Spleen (tissue), 11 donors: ENCODE results near the gene SMAD6. TPM values are rescaled to one million over a fixed set of nuclear protein-coding genes. Genes with fewer than 3 reads are reported as not detected.
A peak's percentile ranks its signal among the peaks of the same experiment; 100 is the strongest.

Source experiments
- DNase-seq: peaks from one replicate; pipeline ENCODE4 v3.0.0-alpha.2; 2020
- H3K27ac ChIP-seq, 8 donors: fragments of 200-600 bp; sonication (generic) in 7 of 8; 1 replicate in 4 of 8; 2 replicates in 4 of 8; pipeline versions ENCODE4 v1.5.0 to v1.8.0; 2016 to 2021; ENCODE audit warnings: inconsistent platforms in 4 of 8, mild to moderate bottlenecking in 4 of 8, moderate library complexity in 1 of 8
- H3K27me3 ChIP-seq, 7 donors: fragments of 200-600 bp; sonication (generic) in 6 of 7; replicated peaks in 1 of 7; 1 replicate in 4 of 7; 2 replicates in 3 of 7; pipeline versions ENCODE4 v1.5.0 to v1.8.0; 2016 to 2021; ENCODE audit warnings: inconsistent platforms in 3 of 7, mild to moderate bottlenecking in 1 of 7
- H3K36me3 ChIP-seq, 6 donors: fragments of 200-600 bp; sonication (generic) in 5 of 6; 1 replicate in 4 of 6; 2 replicates in 2 of 6; pipeline versions ENCODE4 v1.5.0 to v1.8.0; 2016 to 2021; ENCODE audit warnings: inconsistent platforms in 2 of 6
- H3K4me1 ChIP-seq, 6 donors: fragments of 200-600 bp; sonication (generic) in 5 of 6; 1 replicate in 3 of 6; 2 replicates in 3 of 6; pipeline versions ENCODE4 v1.5.0 to v1.8.0; 2016 to 2021; ENCODE audit warnings: inconsistent platforms in 3 of 6
- H3K4me3 ChIP-seq, 8 donors: fragments of 200-600 bp; sonication (generic) in 7 of 8; 1 replicate in 4 of 8; 2 replicates in 4 of 8; pipeline versions ENCODE4 v1.5.0 to v1.8.0; 2016 to 2021; ENCODE audit warnings: inconsistent platforms in 4 of 8, mild to moderate bottlenecking in 4 of 8, moderate library complexity in 2 of 8
- H3K9me3 ChIP-seq, 8 donors: fragments of 200-600 bp; sonication (generic) in 7 of 8; 1 replicate in 4 of 8; 2 replicates in 4 of 8; pipeline versions ENCODE4 v1.5.0 to v1.8.0; 2016 to 2021; ENCODE audit warnings: inconsistent platforms in 4 of 8
- CTCF ChIP-seq, 11 experiments: fragments of 200-600 bp in 7 of 11; fragments of 450-650 bp in 4 of 11; sonication (generic) in 4 of 11; IDR thresholded peaks in 8 of 11; conservative IDR thresholded peaks in 3 of 11; 1 replicate in 7 of 11; 2 replicates in 4 of 11; pipeline versions ENCODE4 v1.4.0 to v1.8.0; 2016 to 2021; ENCODE audit warnings: antibody characterized with exemption in 11 of 11, inconsistent platforms in 4 of 11, mild to moderate bottlenecking in 1 of 11
- POLR2A ChIP-seq, 3 donors: fragments of 450-650 bp; IDR thresholded peaks; one replicate each; pipeline ENCODE4 v1.5.1; 2017; ENCODE audit warnings: antibody characterized with exemption in 3 of 3, mild to moderate bottlenecking in 1 of 3
- POLR2AphosphoS5 ChIP-seq, 3 donors: sonication (generic); formaldehyde crosslinking; IDR thresholded peaks; one replicate each; pipeline ENCODE4 v1.5.1; 2017; ENCODE audit warnings: antibody characterized with exemption in 3 of 3
- WGBS, 5 donors: extraction: QIAGEN DNeasy Blood & Tissue Kit in 3 of 5; methylation state at CpG; one replicate each; pipeline versions ENCODE4 v1.1.5 to v1.1.7; 2013 to 2018; 5-methylcytosine and 5-hydroxymethylcytosine counted together
- intact Hi-C: fragments of 100-400 bp; cut with DNase I; formaldehyde crosslinking; loops from one replicate; pipeline ENCODE4 v1.15.0; 2023; ENCODE audit warnings: low total_unique reads
- polyA plus RNA-seq, 3 donors: library from polyadenylated mRNA; stranded (reverse); fragments of 200-250 nt; gene quantifications; one replicate each; pipeline ENCODE4 v1.2.1, GENCODE V29; 2013
- total RNA-seq, 7 donors: library from RNA; depleted of rRNA in 3 of 7; stranded (reverse); fragments of >200 nt in 3 of 7; fragmentation: NEBNext Ultra II Directional in 4 of 7; extraction: Animal tissue kit (Norgen Biotek cat#: 25700) in 4 of 7; gene quantifications; one replicate each; pipeline versions ENCODE4 v1.1.0 to v1.2.1, GENCODE V29; 2016 to 2021
- donor health status: healthy with polysubstance abuse.
- donor health status: DM: no; HTN: no; CAD: no; lungs with moderate emphysema.
- donor health status: DM: no; HTN: no; CAD: no.
- donor health status: Bipolar disorder and iron deficiency.
- donor health status: healthy.
- donor health status: DM: no; HTN: no; CAD: no.
- donor health status: DM: yes; HTN: yes; CAD: no.

Gene SMAD6
- total and polyA plus RNA-seq, 10 donors: 0.72 to 14.0 (median 4.8) TPM

GRCh38 chr15:66831801-66832390 is 129.9 kb downstream of the SMAD6 start:
- Histone ChIP-seq H3K9me3 (peaks cover 0 to 8% (median 0%) of the 10 kb centered on the region in 8 donors), H3K4me1 (peaks cover 0 to 36% (median 16%) of the 10 kb centered on the region in 6 donors), H3K4me3 (no peak overlapping the region), H3K36me3 (no peaks in the 10 kb centered on the region), H3K27ac (no peak overlapping the region), H3K27me3 (no peaks in the 10 kb centered on the region)
- intact Hi-C loops: no loop called here
- WGBS, 5 donors: 84 to 93% (median 93%) methylated on average over 14 of the region's 14 CpGs
- TF ChIP-seq POLR2AphosphoS5 (IDR thresholded peaks at IDR 0.05) (no peak), POLR2A (IDR thresholded peaks at IDR 0.05) (no peak), CTCF (IDR thresholded peaks at IDR 0.05 in 8 of 11, conservative IDR thresholded peaks at IDR 0.05 in 3 of 11) (no peak)
- DNase-seq: peak; percentile 60

Other genes with a start within 250 kb of the SMAD6 start
- 10 to 100 TPM; 20.0 to 37.2 (median 25.2) TPM for gene SNAPC5, start 204.5 kb upstream of the SMAD6 start, total RNA-seq
- gene SNAPC5, start 204.5 kb upstream of the SMAD6 start, polyA plus RNA-seq: 10 to 100 TPM; 30.6 to 46.8 (median 34.3) TPM
- gene RPL4, start 197.4 kb upstream of the SMAD6 start, total RNA-seq: 1,000 to 10,000 TPM; 1,508 to 3,988 (median 2,104) TPM
- 1,000 to 10,000 TPM; 3,203 to 4,384 (median 4,018) TPM for gene RPL4, start 197.4 kb upstream of the SMAD6 start, polyA plus RNA-seq
- gene ZWILCH, start 196.9 kb upstream of the SMAD6 start, total RNA-seq: 10 to 100 TPM in 1 of 7 donors, 1 to 10 TPM in 6; 5.6 to 12.8 (median 9.0) TPM
- gene ZWILCH, start 196.9 kb upstream of the SMAD6 start, polyA plus RNA-seq: 1 to 10 TPM; 3.6 to 5.0 (median 4.2) TPM
- not detected for gene LCTL, start 136.2 kb upstream of the SMAD6 start, total RNA-seq
- gene LCTL, start 136.2 kb upstream of the SMAD6 start, polyA plus RNA-seq: not detected